GM06990 (cell line): ENCODE results near the gene TNFRSF13B.

Experiments used
- DNase-seq: peaks from one replicate; pipeline ENCODE4 v3.0.0-alpha.2; 2011; ENCODE audit not compliant: insufficient read length; ENCODE audit errors: extremely low read depth
- H3K27me3 ChIP-seq: replicated peaks from 2 replicates; pipeline ENCODE4 v1.6.0; 2011; ENCODE audit warnings: low read length; ENCODE audit not compliant: control insufficient read depth, insufficient read depth
- H3K36me3 ChIP-seq: 2 replicates; pipeline ENCODE4 v1.5.1; 2011; ENCODE audit warnings: low read length; ENCODE audit not compliant: control insufficient read depth, insufficient read depth
- H3K4me3 ChIP-seq: replicated peaks from 2 replicates; pipeline ENCODE4 v1.5.1; 2011; ENCODE audit warnings: low read depth, mild to moderate bottlenecking, control low read depth, low read length
- CTCF ChIP-seq: IDR thresholded peaks from 2 replicates; pipeline ENCODE4 v1.5.1; 2011; ENCODE audit warnings: low read length, control low read depth, mild to moderate bottlenecking, inconsistent platforms; ENCODE audit not compliant: insufficient read depth, poor library complexity, severe bottlenecking

Gene TNFRSF13B

GRCh38 chr17:16926571-16927451, 45.1 kb downstream of the TNFRSF13B start:
- DNase-seq, result no peak
- TF ChIP-seq CTCF, result no peak
- peaks cover 29% of the 10 kb centered on the region for H3K36me3 ChIP-seq
- H3K4me3 ChIP-seq, result no peak overlapping the region
- H3K27me3 ChIP-seq, result no peaks in the 10 kb centered on the region

- no peak for DNase-seq
- Histone ChIP-seq H3K27me3 (no peaks in the 10 kb centered on the region), H3K4me3 (no peak overlapping the region), H3K36me3 (peaks cover 29% of the 10 kb centered on the region)
- TF ChIP-seq CTCF, result no peak
These were observed 45.8 kb downstream of the TNFRSF13B start for GRCh38 chr17:16926061-16926511.

GRCh38 chr17:16925461-16926060, 46.4 kb downstream of the TNFRSF13B start:
- TF ChIP-seq CTCF, result no peak
- Histone ChIP-seq H3K36me3 (peaks cover 27% of the 10 kb centered on the region), H3K27me3 (no peaks in the 10 kb centered on the region), H3K4me3 (no peak overlapping the region)
- no peak for DNase-seq

GRCh38 chr17:16924696-16925440, 47.0 kb downstream of the TNFRSF13B start:
- no peaks in the 10 kb centered on the region for H3K27me3 ChIP-seq
- H3K4me3 ChIP-seq, result no peak overlapping the region
- no peak for TF ChIP-seq CTCF
- no peak for DNase-seq
- H3K36me3 ChIP-seq, result peaks cover 23% of the 10 kb centered on the region

GRCh38 chr17:16923904-16924695, 47.8 kb downstream of the TNFRSF13B start:
- no peak overlapping the region for H3K4me3 ChIP-seq
- H3K27me3 ChIP-seq, result no peaks in the 10 kb centered on the region
- peaks cover 18% of the 10 kb centered on the region for H3K36me3 ChIP-seq
- no peak for TF ChIP-seq CTCF
- no peak for DNase-seq
